ENCODE results near the gene PCDHGA8.

PCDHGA8 gene

DNA sequence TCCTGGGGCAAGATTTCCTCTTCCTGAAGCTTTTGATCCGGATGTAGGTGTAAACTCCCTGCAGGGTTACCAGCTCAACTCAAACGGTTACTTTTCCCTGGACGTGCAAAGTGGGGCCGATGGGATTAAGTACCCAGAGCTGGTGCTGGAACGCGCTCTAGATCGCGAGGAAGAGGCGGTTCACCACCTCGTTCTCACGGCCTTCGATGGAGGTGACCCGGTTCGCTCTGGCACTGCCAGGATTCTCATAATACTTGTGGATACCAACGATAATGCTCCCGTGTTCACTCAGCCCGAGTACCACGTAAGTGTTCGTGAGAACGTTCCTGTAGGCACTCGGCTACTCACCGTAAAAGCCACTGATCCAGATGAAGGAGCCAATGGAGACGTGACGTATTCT, 36.8 kb upstream of the PCDHGA8 start:
- Histone ChIP-seq H3K27ac (no peak overlapping the region), H3K27me3 (no peaks in the 10 kb centered on the region), H3K4me3 (no peak overlapping the region), H4K20me1 (no peaks in the 10 kb centered on the region), H3K9me3 (peaks cover 67% of the 10 kb centered on the region), H3K9ac (no peak overlapping the region), H3K4me2 (no peak overlapping the region), H3K4me1 (no peaks in the 10 kb centered on the region), H3K36me3 (no peaks in the 10 kb centered on the region)
- TF ChIP-seq Cebpa-rat (IDR thresholded peaks at IDR 0.05) = no peak

DNA sequence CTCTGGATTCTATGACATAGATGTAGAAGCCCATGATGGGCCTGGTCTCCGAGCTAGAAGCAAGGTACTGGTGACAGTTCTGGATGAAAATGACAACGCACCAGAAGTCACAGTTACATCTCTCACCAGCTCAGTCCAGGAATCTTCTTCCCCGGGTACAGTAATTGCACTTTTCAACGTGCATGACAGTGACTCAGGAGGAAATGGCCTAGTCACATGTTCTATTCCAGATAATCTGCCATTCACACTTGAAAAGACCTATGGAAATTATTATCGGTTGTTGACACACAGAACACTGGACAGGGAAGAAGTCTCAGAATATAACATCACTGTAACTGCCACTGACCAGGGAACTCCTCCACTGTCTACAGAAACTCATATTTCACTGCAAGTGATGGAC, 36.3 kb upstream of the PCDHGA8 start:
- no peak overlapping the region for H3K9ac ChIP-seq
- H3K9me3 ChIP-seq = peaks cover 67% of the 10 kb centered on the region
- no peak for TF ChIP-seq Cebpa-rat (IDR thresholded peaks at IDR 0.05)
- H4K20me1 ChIP-seq = no peaks in the 10 kb centered on the region
- H3K36me3 ChIP-seq = no peaks in the 10 kb centered on the region
- H3K4me2 ChIP-seq = no peak overlapping the region
- H3K4me1 ChIP-seq = no peaks in the 10 kb centered on the region
- H3K27me3 ChIP-seq = no peaks in the 10 kb centered on the region
- no peak overlapping the region for H3K27ac ChIP-seq
- no peak overlapping the region for H3K4me3 ChIP-seq

DNA sequence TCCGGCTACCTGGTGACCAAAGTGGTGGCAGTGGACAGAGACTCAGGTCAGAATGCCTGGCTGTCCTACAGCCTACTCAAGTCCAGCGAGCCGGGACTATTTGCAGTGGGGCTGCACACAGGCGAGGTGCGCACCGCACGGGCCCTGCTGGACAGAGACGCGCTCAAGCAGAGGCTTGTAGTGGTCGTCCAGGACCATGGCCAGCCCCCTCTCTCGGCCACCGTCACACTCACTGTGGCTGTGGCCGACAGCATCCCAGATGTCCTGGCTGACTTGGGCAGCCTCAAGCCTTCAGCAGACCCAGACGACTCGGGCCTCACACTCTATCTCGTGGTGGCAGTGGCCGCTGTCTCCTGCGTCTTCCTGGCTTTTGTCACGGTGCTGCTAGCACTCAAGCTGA, 35.5 kb upstream of the PCDHGA8 start:
- Histone ChIP-seq H3K4me2 (no peak overlapping the region), H3K4me3 (no peak overlapping the region), H3K9me3 (peaks cover 67% of the 10 kb centered on the region), H3K36me3 (no peaks in the 10 kb centered on the region), H3K9ac (no peak overlapping the region), H3K27me3 (no peaks in the 10 kb centered on the region), H3K4me1 (no peaks in the 10 kb centered on the region), H3K27ac (no peak overlapping the region), H4K20me1 (no peaks in the 10 kb centered on the region)
- no peak for TF ChIP-seq Cebpa-rat (IDR thresholded peaks at IDR 0.05)

DNA sequence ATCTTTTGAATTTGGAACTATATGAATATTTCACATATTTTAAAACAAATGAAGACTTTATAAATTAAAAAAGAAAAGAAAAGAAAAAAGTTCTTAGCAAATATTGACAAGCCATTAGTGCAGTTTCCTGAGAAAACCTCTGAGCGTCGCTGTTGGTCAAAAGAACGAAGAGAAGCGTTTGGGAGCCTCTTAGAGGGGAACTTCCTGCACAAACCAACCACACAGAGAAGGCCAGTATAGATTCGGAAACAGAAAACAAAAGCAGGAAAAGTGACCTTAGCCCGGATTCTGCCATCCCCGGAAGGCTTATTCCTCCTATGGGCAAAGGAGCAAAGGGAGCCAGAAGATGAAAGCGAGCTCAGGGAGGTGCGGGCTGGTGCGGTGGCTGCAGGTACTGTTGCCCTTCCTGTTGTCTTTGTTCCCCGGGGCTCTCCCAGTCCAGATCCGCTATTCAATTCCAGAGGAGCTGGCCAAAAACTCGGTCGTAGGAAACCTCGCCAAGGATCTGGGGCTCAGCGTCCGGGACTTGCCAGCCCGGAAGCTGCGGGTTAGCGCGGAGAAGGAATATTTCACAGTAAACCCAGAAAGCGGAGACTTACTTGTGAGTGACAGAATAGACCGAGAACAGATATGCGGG, 32.5 kb upstream of the PCDHGA8 start, which contains the start of gene PCDHGB2:
Gene PCDHGB2, plus strand, starts transcription at position 205 of the 637 bp plus-strand sequence. Its CDS starts 142 bp downstream, at position 347.
- Histone ChIP-seq H3K36me3 (no peaks in the 10 kb centered on the region), H3K4me3 (peak within 1 kb of the TSS; percentile 44), H3K27me3 (no peaks in the 10 kb centered on the region), H3K4me1 (no peaks in the 10 kb centered on the region), H3K9ac (no peak within 1 kb of the TSS), H3K4me2 (no peak within 1 kb of the TSS), H3K27ac (no peak within 1 kb of the TSS), H3K9me3 (peaks cover 78% of the 10 kb centered on the region), H4K20me1 (no peaks in the 10 kb centered on the region)
- TF ChIP-seq Cebpa-rat (IDR thresholded peaks at IDR 0.05) = no peak

DNA sequence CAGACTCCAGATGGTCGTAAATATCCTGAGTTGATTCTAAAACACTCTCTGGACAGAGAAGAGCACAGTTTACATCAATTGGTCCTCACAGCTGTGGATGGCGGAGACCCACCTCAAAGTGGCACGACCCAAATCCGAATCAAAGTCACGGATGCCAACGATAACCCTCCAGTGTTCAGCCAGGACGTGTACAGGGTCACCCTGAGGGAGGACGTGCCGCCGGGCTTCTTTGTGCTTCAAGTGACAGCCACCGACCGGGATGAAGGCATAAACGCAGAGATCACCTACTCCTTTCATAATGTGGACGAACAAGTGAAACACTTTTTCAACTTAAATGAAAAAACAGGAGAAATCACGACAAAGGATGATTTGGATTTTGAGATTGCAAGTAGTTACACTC, 31.7 kb upstream of the PCDHGA8 start:
- Histone ChIP-seq H3K4me1 (no peaks in the 10 kb centered on the region), H3K4me2 (no peak overlapping the region), H3K27me3 (no peaks in the 10 kb centered on the region), H3K27ac (no peak overlapping the region), H4K20me1 (no peaks in the 10 kb centered on the region), H3K36me3 (no peaks in the 10 kb centered on the region), H3K9ac (no peak overlapping the region), H3K4me3 (no peak overlapping the region), H3K9me3 (peaks cover 78% of the 10 kb centered on the region)
- no peak for TF ChIP-seq Cebpa-rat (IDR thresholded peaks at IDR 0.05)

DNA sequence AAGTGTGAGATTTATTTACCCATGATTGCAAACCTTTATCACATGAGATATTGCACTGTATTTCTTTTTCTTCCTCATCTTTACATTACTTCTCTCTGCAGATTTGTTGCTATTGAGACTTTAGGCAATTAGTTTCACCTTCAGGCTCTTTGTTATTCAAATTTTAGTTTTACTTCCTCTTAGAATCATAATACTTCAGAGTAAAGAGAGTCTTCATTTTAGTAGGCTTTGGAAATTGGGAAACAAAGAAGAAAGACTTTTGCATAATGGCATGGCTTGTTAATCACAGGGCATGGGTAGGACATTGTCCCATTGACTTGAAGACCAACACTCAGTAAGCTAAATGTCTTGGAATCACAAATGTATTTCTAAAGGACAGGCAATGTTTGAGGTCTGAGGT, 29.7 kb upstream of the PCDHGA8 start:
- H3K4me2 ChIP-seq = no peak overlapping the region
- TF ChIP-seq Cebpa-rat (IDR thresholded peaks at IDR 0.05) = no peak
- peaks cover 74% of the 10 kb centered on the region for H3K9me3 ChIP-seq
- no peaks in the 10 kb centered on the region for H3K27me3 ChIP-seq
- no peaks in the 10 kb centered on the region for H4K20me1 ChIP-seq
- H3K36me3 ChIP-seq = no peaks in the 10 kb centered on the region
- H3K27ac ChIP-seq = no peak overlapping the region
- no peaks in the 10 kb centered on the region for H3K4me1 ChIP-seq
- H3K4me3 ChIP-seq = no peak overlapping the region
- H3K9ac ChIP-seq = no peak overlapping the region

DNA sequence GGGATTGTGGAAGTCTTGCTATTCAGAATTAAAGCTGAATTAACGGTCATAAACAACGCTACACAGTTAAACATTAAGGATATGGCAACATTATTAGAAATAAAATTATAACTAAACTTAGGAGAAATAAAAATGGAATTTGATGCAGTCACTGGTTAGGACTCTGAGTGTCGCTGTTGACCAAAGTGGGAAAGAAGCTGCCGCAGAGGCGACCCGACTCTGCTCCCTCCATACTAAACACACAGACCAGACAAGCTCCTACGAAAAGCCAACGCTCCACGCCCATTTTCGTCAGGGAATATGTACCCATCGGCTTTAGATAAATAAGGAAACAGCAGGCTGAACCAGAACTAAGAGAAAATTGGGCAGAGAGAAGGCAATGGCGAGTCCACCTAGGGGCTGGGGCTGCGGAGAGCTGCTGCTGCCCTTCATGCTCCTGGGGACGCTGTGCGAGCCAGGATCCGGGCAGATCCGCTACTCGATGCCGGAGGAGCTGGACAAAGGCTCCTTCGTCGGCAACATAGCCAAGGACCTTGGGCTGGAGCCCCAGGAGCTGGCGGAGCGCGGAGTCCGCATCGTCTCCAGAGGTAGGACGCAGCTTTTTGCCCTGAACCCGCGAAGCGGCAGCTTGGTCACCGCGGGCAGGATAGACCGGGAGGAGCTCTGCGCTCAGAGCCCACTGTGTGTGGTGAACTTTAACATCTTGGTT, 28.3 kb upstream of the PCDHGA8 start, which contains the start of gene PCDHGA5:
Gene PCDHGA5, plus strand, starts transcription at position 211 of the 709 bp plus-strand sequence. Its CDS starts 169 bp downstream, at position 380.
- no peak for TF ChIP-seq Cebpa-rat (IDR thresholded peaks at IDR 0.05)
- no peaks in the 10 kb centered on the region for H3K4me1 ChIP-seq
- H4K20me1 ChIP-seq = no peaks in the 10 kb centered on the region
- H3K36me3 ChIP-seq = no peaks in the 10 kb centered on the region
- no peaks in the 10 kb centered on the region for H3K27me3 ChIP-seq
- H3K4me2 ChIP-seq = no peak within 1 kb of the TSS
- H3K9ac ChIP-seq = no peak within 1 kb of the TSS
- no peak within 1 kb of the TSS for H3K27ac ChIP-seq
- H3K4me3 ChIP-seq = no peak within 1 kb of the TSS
- peaks cover 74% of the 10 kb centered on the region for H3K9me3 ChIP-seq

DNA sequence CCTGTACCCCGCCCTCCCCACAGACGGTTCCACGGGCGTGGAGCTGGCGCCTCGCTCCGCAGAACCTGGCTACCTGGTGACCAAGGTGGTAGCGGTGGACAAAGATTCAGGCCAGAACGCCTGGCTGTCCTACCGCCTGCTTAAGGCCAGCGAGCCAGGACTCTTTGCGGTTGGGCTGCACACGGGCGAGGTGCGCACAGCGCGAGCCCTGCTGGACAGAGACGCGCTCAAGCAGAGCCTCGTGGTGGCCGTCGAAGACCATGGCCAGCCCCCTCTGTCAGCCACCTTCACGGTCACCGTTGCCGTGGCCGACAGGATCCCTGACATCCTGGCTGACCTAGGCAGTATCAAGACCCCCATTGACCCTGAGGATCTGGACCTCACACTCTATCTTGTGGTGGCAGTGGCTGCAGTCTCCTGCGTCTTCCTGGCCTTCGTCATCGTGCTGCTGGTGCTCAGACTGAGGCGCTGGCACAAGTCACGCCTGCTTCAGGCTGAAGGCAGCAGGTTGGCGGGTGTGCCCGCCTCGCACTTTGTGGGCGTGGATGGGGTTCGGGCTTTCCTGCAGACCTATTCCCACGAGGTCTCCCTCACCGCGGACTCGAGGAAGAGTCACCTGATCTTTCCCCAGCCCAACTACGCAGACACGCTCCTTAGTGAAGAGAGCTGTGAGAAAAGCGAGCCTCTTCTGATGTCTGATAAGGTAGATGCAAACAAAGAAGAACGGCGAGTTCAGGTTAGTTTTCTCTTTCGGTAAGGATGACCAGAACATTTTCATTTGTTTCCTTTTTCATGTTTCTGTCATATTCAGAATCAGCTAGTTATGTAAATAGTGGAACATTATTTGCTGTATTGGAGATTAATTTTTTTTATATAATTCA, 26.2 kb upstream of the PCDHGA8 start:
- H3K4me2 ChIP-seq = no peak overlapping the region
- no peaks in the 10 kb centered on the region for H3K4me1 ChIP-seq
- H3K9me3 ChIP-seq = peaks cover 71% of the 10 kb centered on the region
- no peak overlapping the region for H3K9ac ChIP-seq
- H3K27ac ChIP-seq = no peak overlapping the region
- H4K20me1 ChIP-seq = no peaks in the 10 kb centered on the region
- no peaks in the 10 kb centered on the region for H3K27me3 ChIP-seq
- TF ChIP-seq Cebpa-rat (IDR thresholded peaks at IDR 0.05) = no peak
- no peaks in the 10 kb centered on the region for H3K36me3 ChIP-seq
- H3K4me3 ChIP-seq = no peak overlapping the region

DNA sequence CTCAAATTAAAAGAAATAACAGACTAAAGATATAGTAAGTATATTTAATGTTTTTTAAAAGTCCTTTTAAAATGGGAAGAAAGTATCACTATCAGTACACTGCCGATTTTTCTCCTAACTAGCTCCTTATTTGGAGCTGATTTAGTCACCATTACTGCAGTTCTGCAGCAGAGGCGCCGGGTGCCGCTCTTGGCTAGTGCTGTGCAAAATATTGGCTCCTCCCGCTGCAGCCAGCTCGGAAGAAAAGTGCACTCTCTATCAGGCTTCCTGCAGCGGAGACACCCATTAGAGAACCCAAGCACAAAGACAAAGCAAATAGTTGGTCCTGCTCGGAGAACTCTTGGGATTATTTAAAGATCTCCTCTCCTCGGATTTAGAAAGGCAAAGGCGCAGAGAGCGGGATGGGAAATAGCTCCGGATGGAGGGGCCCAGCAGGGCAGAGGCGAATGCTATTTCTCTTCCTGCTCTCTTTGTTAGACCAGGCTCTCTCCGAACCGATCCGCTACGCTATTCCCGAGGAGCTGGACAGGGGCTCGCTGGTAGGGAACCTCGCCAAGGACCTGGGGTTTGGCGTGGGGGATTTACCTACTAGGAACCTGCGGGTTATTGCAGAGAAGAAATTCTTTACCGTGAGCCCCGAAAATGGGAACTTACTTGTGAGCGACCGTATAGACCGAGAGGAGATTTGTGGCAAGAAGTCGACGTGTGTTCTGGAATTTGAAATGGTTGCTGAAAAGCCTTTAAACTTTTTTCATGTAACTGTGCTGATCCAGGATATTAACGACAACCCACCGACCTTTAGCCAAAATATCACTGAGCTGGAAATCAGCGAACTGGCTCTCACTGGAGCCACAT, 22.2 kb upstream of the PCDHGA8 start, which contains the start of gene PCDHGB3:
Gene PCDHGB3, plus strand, starts transcription at position 249 of the 855 bp plus-strand sequence. Its CDS starts 153 bp downstream, at position 402.
- TF ChIP-seq Cebpa-rat (IDR thresholded peaks at IDR 0.05) = no peak
- Histone ChIP-seq H3K4me1 (no peaks in the 10 kb centered on the region), H3K27me3 (no peaks in the 10 kb centered on the region), H3K9ac (no peak within 1 kb of the TSS), H3K27ac (no peak within 1 kb of the TSS), H3K4me3 (no peak within 1 kb of the TSS), H3K9me3 (peaks cover 71% of the 10 kb centered on the region), H4K20me1 (no peaks in the 10 kb centered on the region), H3K36me3 (0 out of 2 replicates have a peak, but pooled peaks cover 7% of the 10 kb centered on the region), H3K4me2 (no peak within 1 kb of the TSS)
